HepG2 (cell line): ENCODE results near the gene ZCCHC7. TPM values are rescaled to one million over a fixed set of nuclear protein-coding genes. Genes with fewer than 3 reads are reported as not detected.

Experiments used
- ATAC-seq: fragments of 200-7000 bp; cut with Tn5 transposase; 3 replicates; pipeline ENCODE4 v1.9.1; 2020; ENCODE audit warnings: mild to moderate bottlenecking, moderate library complexity
- BruUV-seq: library from RNA; stranded (reverse); fragments of 400-500 nt; replicated peaks from 2 replicates; lab custom pipeline; 2021; lab: Mats Ljungman, UMichigan
- CTCF ChIA-PET: fragments of 300-600 bp; formaldehyde crosslinking; extraction: SDS; loops from one replicate; lab custom pipeline; 2021; ENCODE audit warnings: low total read pairs, inconsistent platforms, low intra/inter-chr PET ratio; lab: Yijun Ruan, JAX
- POLR2A ChIA-PET: fragments of 350-600 bp; sonication (Branson Sonifier 250); formaldehyde crosslinking; loops from one replicate; lab custom pipeline; 2020; ENCODE audit warnings: antibody characterized with exemption, inconsistent platforms; lab: Yijun Ruan, JAX
- DNase-seq: peaks from one replicate; pipeline ENCODE4 v3.0.0-alpha.2; 2015; ENCODE audit warnings: low spot score
- FAIRE-seq: peaks from 3 replicates; lab custom pipeline; 2011; peaks lifted over from hg19 to GRCh38; lab: Jason Lieb, UNC
- H2AFZ ChIP-seq: one replicate; pipeline ENCODE4 v1.6.1; 2011; ENCODE audit warnings: low read length, inconsistent platforms
- H3K27ac ChIP-seq: fragments of 300-600 bp; 3 replicates; pipeline ENCODE4 v1.8.0; 2011; ENCODE audit warnings: mixed run types, mild to moderate bottlenecking, mixed read lengths, low read length, inconsistent platforms; ENCODE audit not compliant: insufficient read depth; ENCODE audit errors: extremely low read length
- H3K27me3 ChIP-seq, 2 experiments: fragments of 200-600 bp in 1 of 2; 2 replicates in 1 of 2; 3 replicates in 1 of 2; pipeline versions ENCODE4 v1.6.0 to v1.8.0; 2011; ENCODE audit warnings: low read length in 2 of 2, mild to moderate bottlenecking in 2 of 2, moderate library complexity in 2 of 2, inconsistent platforms in 1 of 2; ENCODE audit not compliant: insufficient read depth in 2 of 2, control insufficient read depth in 1 of 2
- H3K36me3 ChIP-seq, 2 experiments: fragments of 200-600 bp in 1 of 2; replicated peaks in 1 of 2; 2 replicates in 1 of 2; 3 replicates in 1 of 2; pipeline versions ENCODE4 v1.5.1 to v1.8.0; 2011; ENCODE audit warnings: low read length in 2 of 2, inconsistent platforms in 1 of 2; ENCODE audit not compliant: insufficient read depth in 2 of 2, control insufficient read depth in 1 of 2
- H3K4me1 ChIP-seq: 2 replicates; pipeline ENCODE4 v1.5.1; 2012; ENCODE audit warnings: low read length, inconsistent platforms; ENCODE audit not compliant: insufficient read depth
- H3K4me2 ChIP-seq: 2 replicates; pipeline ENCODE4 v1.6.0; 2011; ENCODE audit warnings: low read depth, low read length, inconsistent platforms
- H3K4me3 ChIP-seq, 3 experiments: fragments of 200-600 bp in 1 of 3; sonication (generic), shearing (Covaris generic) in 1 of 3; replicated peaks in 1 of 3; 2 replicates each; pipeline ENCODE4 v1.5.1; 2011 to 2016; ENCODE audit warnings: low read length in 3 of 3, inconsistent platforms in 2 of 3, low read depth in 2 of 3, mild to moderate bottlenecking in 2 of 3, control low read depth in 1 of 3, mixed read lengths in 1 of 3; ENCODE audit not compliant: insufficient read depth in 1 of 3
- H3K79me2 ChIP-seq: one replicate; pipeline ENCODE4 v1.6.1; 2011; ENCODE audit warnings: low read length, inconsistent platforms; ENCODE audit not compliant: insufficient read depth
- H3K9ac ChIP-seq: 2 replicates; pipeline ENCODE4 v1.6.0; 2011; ENCODE audit warnings: mild to moderate bottlenecking, low read depth, low read length, inconsistent platforms; ENCODE audit not compliant: insufficient read depth
- H3K9me3 ChIP-seq: 2 replicates; pipeline ENCODE4 v1.5.1; 2012; ENCODE audit warnings: mild to moderate bottlenecking, low read length
- H4K20me1 ChIP-seq: 2 replicates; pipeline ENCODE4 v1.6.0; 2011; ENCODE audit warnings: inconsistent platforms, mild to moderate bottlenecking, low read length, moderate library complexity; ENCODE audit not compliant: insufficient read depth
- ATM ChIP-seq: fragments of 450-650 bp; IDR thresholded peaks from 2 replicates; pipeline ENCODE4 v1.7.1; 2017; ENCODE audit warnings: mild to moderate bottlenecking, borderline replicate concordance
- CCAR2 ChIP-seq: fragments of 200-400 bp; formaldehyde crosslinking; optimal IDR thresholded peaks from 2 replicates; pipeline ENCODE3; 2018; ENCODE audit warnings: low read depth, mild to moderate bottlenecking, low read length, moderate library complexity
- HNRNPK ChIP-seq: fragments of 200-400 bp; formaldehyde crosslinking; IDR thresholded peaks from 2 replicates; pipeline ENCODE4 v1.6.1; 2018; ENCODE audit warnings: low read length, low read depth, moderate library complexity, mild to moderate bottlenecking; ENCODE audit not compliant: poor library complexity, severe bottlenecking
- MLLT10 ChIP-seq: sonication (generic); formaldehyde crosslinking; IDR thresholded peaks from 2 replicates; pipeline ENCODE4 v1.4.0; 2020; ENCODE audit warnings: missing genetic modification reagents
- NONO ChIP-seq, 2 experiments: fragments of 450-650 bp in 1 of 2; sonication (generic) in 1 of 2; formaldehyde crosslinking in 1 of 2; IDR thresholded peaks in 1 of 2; conservative IDR thresholded peaks in 1 of 2; 2 replicates each; pipeline versions ENCODE4 v1.6.1 to v1.8.0; 2017 to 2022; ENCODE audit warnings: mild to moderate bottlenecking in 1 of 2, missing genetic modification reagents in 1 of 2, moderate library complexity in 1 of 2
- PCBP1 ChIP-seq: fragments of 200-400 bp; formaldehyde crosslinking; IDR thresholded peaks from 2 replicates; pipeline ENCODE4 v1.6.1; 2017; ENCODE audit warnings: mild to moderate bottlenecking, low read depth, low read length, borderline replicate concordance
- SIN3B ChIP-seq: fragments of 150-350 bp; IDR thresholded peaks from 2 replicates; pipeline ENCODE4 v1.6.1; 2014; ENCODE audit warnings: low read length
- ZNF589 ChIP-seq: sonication (generic); formaldehyde crosslinking; conservative IDR thresholded peaks from 2 replicates; pipeline ENCODE4 v1.8.0; 2022; ENCODE audit warnings: mild to moderate bottlenecking, moderate library complexity, missing genetic modification reagents
- ZNF652 ChIP-seq: IDR thresholded peaks from 2 replicates; pipeline ENCODE4 v1.6.1; 2016; ENCODE audit warnings: low read depth, borderline replicate concordance
- ZSCAN30 ChIP-seq: sonication (generic); formaldehyde crosslinking; IDR thresholded peaks from 2 replicates; pipeline ENCODE4 v1.5.0; 2020; ENCODE audit warnings: mild to moderate bottlenecking, missing genetic modification reagents
- WGBS: methylation state at CpG from one replicate; pipeline ENCODE4 v1.1.6; 2017; ENCODE audit warnings: low lambda C conversion rate; 5-methylcytosine and 5-hydroxymethylcytosine counted together
- in situ Hi-C: cut with HindIII; loops from 2 replicates; pipeline ENCODE4 v1.10.0; 2017; ENCODE audit warnings: low pct_unique_long_range_greater_than_20kb; ENCODE audit not compliant: extremely low pct_ligation_motif_present
- intact Hi-C: fragments of 100-400 bp; cut with micrococcal nuclease; formaldehyde crosslinking; loops from one replicate; pipeline ENCODE4 v1.10.0; 2022; ENCODE audit not compliant: unreplicated experiment
- polyA plus RNA-seq, 8 experiments: library from polyadenylated mRNA; depleted of rRNA in 3 of 8; stranded (reverse) in 7 of 8; unstranded in 1 of 8; fragments of >200 nt; fragmentation: Illumina TruSeq in 4 of 8; extraction: Trizol in 4 of 8; gene quantifications; 2 replicates each; pipeline versions ENCODE4 v1.2.1 to v1.2.3, GENCODE V29; 2011 to 2016; ENCODE audit warnings: low read depth in 4 of 8, missing spikeins in 1 of 8, mixed read lengths in 1 of 8; ENCODE audit not compliant: insufficient read depth in 1 of 8
- total RNA-seq, 5 experiments: library from RNA; depleted of rRNA; stranded (reverse); fragments of >200 nt; fragmentation: Illumina TruSeq; extraction: Trizol; gene quantifications; 2 replicates each; pipeline ENCODE4 v1.2.3, GENCODE V29; 2016; ENCODE audit warnings: low read depth in 1 of 5
- TF ChIP-seq, protein P1 (sequence below): sonication (generic); formaldehyde crosslinking; IDR thresholded peaks from 2 replicates; pipeline ENCODE4 v1.4.0; 2020; ENCODE audit warnings: missing genetic modification reagents
- TF ChIP-seq, protein P2 (sequence below): sonication (generic); formaldehyde crosslinking; IDR thresholded peaks from 2 replicates; pipeline ENCODE4 v1.4.0; 2020; ENCODE audit warnings: mild to moderate bottlenecking, missing genetic modification reagents

ZCCHC7 gene
- total and polyA plus RNA-seq, 2 of the 13 experiments (the other 11 are each of a cell fraction or from before 2014, with no cell fraction given): 13.6 to 19.3 TPM

GRCh38 chr9:37284636-37285035 lies 164.3 kb downstream of the ZCCHC7 start (continued):
- TF ChIP-seq CCAR2 (no peak), ATM (no peak), ZNF589 (CRISPR knock-in tag) (no peak), MLLT10 (CRISPR knock-in tag) (no peak), SIN3B (no peak)

- ChIA-PET POLR2A (no interaction called here), CTCF (no interaction called here)
- DNase-seq: no peak
- Histone ChIP-seq H3K36me3 (no peaks in the 10 kb centered on the region), H2AFZ (no peak overlapping the region), H3K4me1 (no peaks in the 10 kb centered on the region), H3K27ac (no peak overlapping the region), H3K79me2 (no peaks in the 10 kb centered on the region), H3K4me2 (no peak overlapping the region), H3K9me3 (no peaks in the 10 kb centered on the region), H3K9ac (no peak overlapping the region), H3K27me3 (no peaks in the 10 kb centered on the region), H3K4me3 (no peak overlapping the region), H4K20me1 (no peaks in the 10 kb centered on the region)
- 93% methylated on average over 6 of the region's 6 CpGs for WGBS
- no peak for ATAC-seq
- BruUV-seq: no TSS peak
- TF ChIP-seq ZSCAN30 (CRISPR knock-in tag) (no peak), HNRNPK (peak; percentile 98), NONO (IDR thresholded peaks at IDR 0.05) (no peak), NONO (CRISPR knock-in tag; conservative IDR thresholded peaks at IDR 0.05) (no peak), PCBP1 (0 out of 2 replicates have a peak, but pooled peaks have one; percentile 83), ZNF652 (no peak)
- TF ChIP-seq, protein P1, sequence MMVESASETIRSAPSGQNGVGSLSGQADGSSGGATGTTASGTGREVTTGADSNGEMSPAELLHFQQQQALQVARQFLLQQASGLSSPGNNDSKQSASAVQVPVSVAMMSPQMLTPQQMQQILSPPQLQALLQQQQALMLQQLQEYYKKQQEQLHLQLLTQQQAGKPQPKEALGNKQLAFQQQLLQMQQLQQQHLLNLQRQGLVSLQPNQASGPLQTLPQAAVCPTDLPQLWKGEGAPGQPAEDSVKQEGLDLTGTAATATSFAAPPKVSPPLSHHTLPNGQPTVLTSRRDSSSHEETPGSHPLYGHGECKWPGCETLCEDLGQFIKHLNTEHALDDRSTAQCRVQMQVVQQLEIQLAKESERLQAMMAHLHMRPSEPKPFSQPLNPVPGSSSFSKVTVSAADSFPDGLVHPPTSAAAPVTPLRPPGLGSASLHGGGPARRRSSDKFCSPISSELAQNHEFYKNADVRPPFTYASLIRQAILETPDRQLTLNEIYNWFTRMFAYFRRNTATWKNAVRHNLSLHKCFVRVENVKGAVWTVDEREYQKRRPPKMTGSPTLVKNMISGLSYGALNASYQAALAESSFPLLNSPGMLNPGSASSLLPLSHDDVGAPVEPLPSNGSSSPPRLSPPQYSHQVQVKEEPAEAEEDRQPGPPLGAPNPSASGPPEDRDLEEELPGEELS: no peak
- TF ChIP-seq, protein P2, sequence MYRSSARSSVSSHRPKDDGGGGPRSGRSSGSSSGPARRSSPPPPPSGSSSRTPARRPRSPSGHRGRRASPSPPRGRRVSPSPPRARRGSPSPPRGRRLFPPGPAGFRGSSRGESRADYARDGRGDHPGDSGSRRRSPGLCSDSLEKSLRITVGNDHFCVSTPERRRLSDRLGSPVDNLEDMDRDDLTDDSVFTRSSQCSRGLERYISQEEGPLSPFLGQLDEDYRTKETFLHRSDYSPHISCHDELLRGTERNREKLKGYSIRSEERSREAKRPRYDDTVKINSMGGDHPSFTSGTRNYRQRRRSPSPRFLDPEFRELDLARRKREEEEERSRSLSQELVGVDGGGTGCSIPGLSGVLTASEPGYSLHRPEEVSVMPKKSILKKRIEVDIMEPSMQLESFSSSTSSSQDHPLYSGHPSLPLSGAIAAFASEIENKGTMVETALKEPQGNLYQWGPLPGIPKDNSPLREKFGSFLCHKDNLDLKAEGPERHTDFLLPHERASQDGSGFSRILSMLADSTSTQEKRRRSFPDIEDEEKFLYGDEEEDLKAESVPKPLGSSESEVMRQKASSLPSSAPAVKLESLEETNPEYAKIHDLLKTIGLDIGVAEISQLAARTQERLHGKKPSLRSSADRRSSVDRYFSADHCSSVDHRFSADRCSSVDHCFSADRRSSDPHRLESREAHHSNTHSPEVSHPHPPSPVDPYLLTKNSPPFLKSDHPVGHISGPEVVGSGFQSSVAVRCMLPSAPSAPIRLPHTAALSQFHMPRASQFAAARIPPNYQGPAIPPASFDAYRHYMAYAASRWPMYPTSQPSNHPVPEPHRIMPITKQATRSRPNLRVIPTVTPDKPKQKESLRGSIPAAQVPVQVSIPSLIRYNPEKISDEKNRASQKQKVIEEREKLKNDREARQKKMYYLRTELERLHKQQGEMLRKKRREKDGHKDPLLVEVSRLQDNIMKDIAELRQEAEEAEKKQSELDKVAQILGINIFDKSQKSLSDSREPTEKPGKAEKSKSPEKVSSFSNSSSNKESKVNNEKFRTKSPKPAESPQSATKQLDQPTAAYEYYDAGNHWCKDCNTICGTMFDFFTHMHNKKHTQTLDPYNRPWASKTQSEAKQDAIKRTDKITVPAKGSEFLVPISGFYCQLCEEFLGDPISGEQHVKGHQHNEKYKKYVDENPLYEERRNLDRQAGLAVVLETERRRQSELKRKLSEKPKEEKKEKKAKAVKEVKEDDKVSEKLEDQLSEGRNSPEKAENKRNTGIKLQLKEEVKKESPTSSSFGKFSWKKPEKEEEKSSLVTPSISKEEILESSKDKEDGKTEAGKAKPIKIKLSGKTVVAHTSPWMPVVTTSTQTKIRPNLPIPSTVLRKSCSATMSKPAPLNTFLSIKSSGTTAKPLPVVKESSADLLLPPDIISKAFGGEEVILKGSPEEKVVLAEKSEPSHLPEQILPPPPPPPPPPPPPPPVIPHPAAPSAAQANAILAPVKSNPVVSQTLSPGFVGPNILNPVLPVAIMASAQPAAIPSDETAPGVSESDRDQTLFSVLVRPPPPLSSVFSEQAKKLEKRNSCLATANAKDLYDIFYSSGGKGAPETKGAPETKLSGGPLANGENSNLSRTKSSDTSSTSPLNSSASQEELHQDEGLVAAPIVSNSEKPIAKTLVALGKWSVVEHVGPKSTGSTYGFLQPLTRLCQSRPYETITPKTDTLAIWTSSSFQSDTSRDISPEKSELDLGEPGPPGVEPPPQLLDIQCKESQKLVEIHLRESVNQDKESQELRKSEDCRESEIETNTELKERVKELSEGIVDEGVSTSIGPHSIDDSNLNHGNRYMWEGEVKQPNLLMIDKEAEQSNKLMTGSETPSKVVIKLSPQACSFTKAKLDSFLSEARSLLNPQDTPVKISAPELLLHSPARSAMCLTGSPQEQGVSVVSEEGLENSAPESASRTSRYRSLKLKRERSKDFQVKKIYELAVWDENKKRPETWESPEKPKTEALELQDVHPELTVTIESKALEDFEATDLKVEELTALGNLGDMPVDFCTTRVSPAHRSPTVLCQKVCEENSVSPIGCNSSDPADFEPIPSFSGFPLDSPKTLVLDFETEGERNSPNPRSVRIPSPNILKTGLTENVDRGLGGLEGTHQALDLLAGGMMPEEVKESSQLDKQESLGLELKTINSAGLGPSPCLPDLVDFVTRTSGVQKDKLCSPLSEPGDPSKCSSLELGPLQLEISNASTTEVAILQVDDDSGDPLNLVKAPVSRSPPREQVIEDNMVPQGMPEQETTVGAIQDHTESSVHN (CRISPR knock-in tag): no peak
- in situ Hi-C loops: no loop called here
- no peak for FAIRE-seq
- intact Hi-C loops: no loop called here
Observed at GRCh38 chr9:37286530-37287175, 166.3 kb downstream of the ZCCHC7 start.
